Astrocyte (in vitro differentiated cells and primary cell): ENCODE measurements around the gene ANKRD29. TPM values are rescaled to one million over a fixed set of nuclear protein-coding genes. Genes with fewer than 3 reads are reported as not detected.
A peak's percentile ranks its signal among the peaks of the same experiment; 100 is the strongest.
"Not testable (repeated sequence)": the region's sequence is repeated elsewhere in the genome, so short reads cannot be mapped to it uniquely, and the experiment has no call there.

Source experiments
- DNase-seq: peaks from one replicate; pipeline ENCODE4 v3.0.0-alpha.2; 2010; ENCODE audit warnings: low read depth
- FAIRE-seq: peaks from 2 replicates; lab custom pipeline; 2011; peaks lifted over from hg19 to GRCh38; lab: Jason Lieb, UNC
- H2AFZ ChIP-seq: 2 replicates; pipeline ENCODE4 v1.6.0; 2012; ENCODE audit warnings: low read depth, low read length, inconsistent platforms
- H3K27ac ChIP-seq: 2 replicates; pipeline ENCODE4 v1.5.1; 2011; ENCODE audit warnings: low read depth, low read length, inconsistent platforms
- H3K27me3 ChIP-seq: 2 replicates; pipeline ENCODE4 v1.6.0; 2011; ENCODE audit warnings: low read length, inconsistent platforms; ENCODE audit not compliant: insufficient read depth
- H3K36me3 ChIP-seq: 2 replicates; pipeline ENCODE4 v1.5.1; 2011; ENCODE audit warnings: low read length, inconsistent platforms; ENCODE audit not compliant: insufficient read depth
- H3K4me1 ChIP-seq: 2 replicates; pipeline ENCODE4 v1.5.1; 2011; ENCODE audit warnings: low read length, inconsistent platforms; ENCODE audit not compliant: insufficient read depth
- H3K4me2 ChIP-seq: 2 replicates; pipeline ENCODE4 v1.6.0; 2012; ENCODE audit warnings: low read length, inconsistent platforms
- H3K4me3 ChIP-seq: 2 replicates; pipeline ENCODE4 v1.5.1; 2011; ENCODE audit warnings: low read depth, mild to moderate bottlenecking, low read length, inconsistent platforms; ENCODE audit not compliant: insufficient read depth
- H3K79me2 ChIP-seq: 2 replicates; pipeline ENCODE4 v1.6.0; 2012; ENCODE audit warnings: mild to moderate bottlenecking, low read length, inconsistent platforms; ENCODE audit not compliant: insufficient read depth
- H3K9ac ChIP-seq: 2 replicates; pipeline ENCODE4 v1.6.0; 2012; ENCODE audit warnings: mild to moderate bottlenecking, low read length, inconsistent platforms
- H3K9me3 ChIP-seq: 2 replicates; pipeline ENCODE4 v1.5.1; 2012; ENCODE audit warnings: low read depth, mild to moderate bottlenecking, low read length, inconsistent platforms; ENCODE audit not compliant: insufficient read depth
- H4K20me1 ChIP-seq: 2 replicates; pipeline ENCODE4 v1.6.0; 2012; ENCODE audit warnings: low read length, inconsistent platforms; ENCODE audit not compliant: insufficient read depth
- H3K27ac Mint-ChIP-seq: one replicate; pipeline ENCODE4 v1.8.0; 2021; ENCODE audit warnings: mild to moderate bottlenecking, mixed read lengths; ENCODE audit not compliant: unreplicated experiment
- H3K27me3 Mint-ChIP-seq: one replicate; pipeline ENCODE4 v1.8.0; 2021; ENCODE audit warnings: low read depth, mixed read lengths; ENCODE audit not compliant: unreplicated experiment
- H3K36me3 Mint-ChIP-seq: one replicate; pipeline ENCODE4 v1.8.0; 2021; ENCODE audit warnings: low read depth, mixed read lengths; ENCODE audit not compliant: unreplicated experiment
- H3K4me1 Mint-ChIP-seq: one replicate; pipeline ENCODE4 v1.8.0; 2021; ENCODE audit warnings: low read depth, mixed read lengths; ENCODE audit not compliant: unreplicated experiment
- H3K4me3 Mint-ChIP-seq: one replicate; pipeline ENCODE4 v1.8.0; 2021; ENCODE audit warnings: mild to moderate bottlenecking, moderate library complexity, mixed read lengths; ENCODE audit not compliant: unreplicated experiment
- H3K9me3 Mint-ChIP-seq: one replicate; pipeline ENCODE4 v1.8.0; 2021; ENCODE audit warnings: mild to moderate bottlenecking, mixed read lengths; ENCODE audit not compliant: unreplicated experiment
- EZH2 ChIP-seq: IDR thresholded peaks from 2 replicates; pipeline ENCODE4 v1.6.1; 2012; ENCODE audit warnings: mild to moderate bottlenecking, low read length, inconsistent platforms; ENCODE audit not compliant: insufficient read depth
- total RNA-seq: library from RNA; stranded (reverse); gene quantifications from 2 replicates; pipeline ENCODE4 v1.2.1, GENCODE V29; 2021
- TF ChIP-seq, protein P1 (sequence below): IDR thresholded peaks from 2 replicates; pipeline ENCODE4 v1.5.1; 2011; ENCODE audit warnings: low read depth, mild to moderate bottlenecking, inconsistent platforms, low read length, moderate library complexity; ENCODE audit not compliant: insufficient read depth

The ANKRD29 gene
- total RNA-seq, 1 donor from 2014 or later, result 0.75 TPM

DNA sequence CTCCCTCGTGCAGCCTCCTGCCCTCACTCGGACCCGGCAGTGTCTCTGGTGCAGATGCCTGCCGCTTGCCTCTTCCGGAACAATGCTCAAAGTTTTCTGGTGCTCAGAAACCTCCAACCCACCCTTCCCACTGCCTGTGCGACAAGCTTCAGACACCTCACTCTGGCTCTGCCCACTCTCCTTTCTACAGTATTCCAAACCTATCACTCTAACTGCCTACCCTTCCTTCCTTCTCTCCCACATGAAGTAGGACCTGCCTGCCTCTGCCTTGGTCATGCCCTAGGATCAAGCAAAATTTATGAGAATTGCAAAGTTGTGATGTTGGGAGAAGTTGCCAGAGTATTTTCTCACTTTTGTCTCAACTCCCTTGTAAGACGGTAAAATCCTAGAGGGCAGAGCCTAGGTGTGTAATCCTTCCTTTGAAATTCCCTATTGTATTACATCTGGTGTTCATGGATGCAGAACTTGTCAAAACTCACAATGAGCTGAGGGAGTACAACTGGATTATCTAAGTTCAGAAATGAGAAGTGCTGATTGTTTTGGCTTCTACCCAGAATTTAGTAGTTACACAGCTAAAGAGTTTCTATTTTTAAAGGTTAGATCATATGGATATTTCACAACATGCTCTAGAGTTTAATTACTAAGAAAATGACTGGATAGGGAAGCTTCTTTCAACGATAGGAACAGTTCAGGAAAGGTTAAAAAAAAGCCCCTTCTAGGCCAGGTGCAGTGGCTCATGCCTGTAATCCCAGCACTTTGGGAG lies 83.6 kb downstream of the ANKRD29 start:
- H3K4me1 Mint-ChIP-seq, result peaks cover 47% of the 10 kb centered on the region
- Histone ChIP-seq H4K20me1 (peaks cover 74% of the 10 kb centered on the region), H3K4me1 (peaks cover 17% of the 10 kb centered on the region), H3K27me3 (no peaks in the 10 kb centered on the region), H3K9ac (no peak overlapping the region), H3K9me3 (no peaks in the 10 kb centered on the region), H2AFZ (no peak overlapping the region), H3K4me3 (no peak overlapping the region), H3K4me2 (no peak overlapping the region), H3K79me2 (peaks cover 46% of the 10 kb centered on the region), H3K36me3 (no peaks in the 10 kb centered on the region), H3K27ac (no peak overlapping the region)
- peaks cover 10% of the 10 kb centered on the region for H3K36me3 Mint-ChIP-seq
- TF ChIP-seq, protein P1, sequence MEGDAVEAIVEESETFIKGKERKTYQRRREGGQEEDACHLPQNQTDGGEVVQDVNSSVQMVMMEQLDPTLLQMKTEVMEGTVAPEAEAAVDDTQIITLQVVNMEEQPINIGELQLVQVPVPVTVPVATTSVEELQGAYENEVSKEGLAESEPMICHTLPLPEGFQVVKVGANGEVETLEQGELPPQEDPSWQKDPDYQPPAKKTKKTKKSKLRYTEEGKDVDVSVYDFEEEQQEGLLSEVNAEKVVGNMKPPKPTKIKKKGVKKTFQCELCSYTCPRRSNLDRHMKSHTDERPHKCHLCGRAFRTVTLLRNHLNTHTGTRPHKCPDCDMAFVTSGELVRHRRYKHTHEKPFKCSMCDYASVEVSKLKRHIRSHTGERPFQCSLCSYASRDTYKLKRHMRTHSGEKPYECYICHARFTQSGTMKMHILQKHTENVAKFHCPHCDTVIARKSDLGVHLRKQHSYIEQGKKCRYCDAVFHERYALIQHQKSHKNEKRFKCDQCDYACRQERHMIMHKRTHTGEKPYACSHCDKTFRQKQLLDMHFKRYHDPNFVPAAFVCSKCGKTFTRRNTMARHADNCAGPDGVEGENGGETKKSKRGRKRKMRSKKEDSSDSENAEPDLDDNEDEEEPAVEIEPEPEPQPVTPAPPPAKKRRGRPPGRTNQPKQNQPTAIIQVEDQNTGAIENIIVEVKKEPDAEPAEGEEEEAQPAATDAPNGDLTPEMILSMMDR, result no peak
- no peak for TF ChIP-seq EZH2
- H3K9me3 Mint-ChIP-seq, result no peaks in the 10 kb centered on the region
- H3K27ac Mint-ChIP-seq, result no peak overlapping the region
- DNase-seq, result peak; percentile 42
- FAIRE-seq, result no peak
- no peak overlapping the region for H3K4me3 Mint-ChIP-seq
- H3K27me3 Mint-ChIP-seq, result no peaks in the 10 kb centered on the region

DNA sequence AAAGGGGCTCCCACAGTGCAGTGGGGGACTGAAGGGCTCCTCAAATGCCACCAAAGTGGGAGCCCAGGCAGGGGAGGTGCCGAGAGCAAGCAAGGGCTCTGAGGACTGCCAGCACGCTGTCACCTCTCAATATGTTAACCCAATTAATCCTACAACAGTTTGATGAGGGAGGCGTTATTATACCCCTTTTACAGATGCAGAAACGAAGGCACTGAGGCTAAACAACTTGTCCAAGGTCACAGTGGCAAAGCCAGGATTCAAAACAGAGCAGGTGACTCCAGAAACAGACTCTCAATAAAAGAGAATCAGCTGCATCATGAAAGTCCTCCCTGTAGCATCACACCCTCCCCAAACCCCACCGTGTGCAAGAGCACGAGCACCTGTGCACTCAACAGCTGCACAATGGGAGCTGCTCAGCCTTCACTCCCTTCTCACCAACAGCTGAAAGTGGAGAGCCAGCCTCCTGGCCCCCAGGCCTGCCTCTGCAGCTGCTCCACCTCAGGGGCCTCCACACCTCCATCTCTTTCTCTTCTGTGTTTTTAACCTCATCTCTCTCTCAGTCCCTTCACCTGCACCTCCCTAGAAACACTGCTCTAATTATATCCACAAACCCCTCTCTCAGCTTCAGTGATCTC lies 84.5 kb downstream of the ANKRD29 start:
- FAIRE-seq, result no peak
- no peak for DNase-seq
- Histone ChIP-seq H2AFZ (no peak overlapping the region), H3K4me2 (no peak overlapping the region), H3K9ac (no peak overlapping the region), H3K9me3 (no peaks in the 10 kb centered on the region), H3K4me3 (no peak overlapping the region), H3K36me3 (peaks cover 3% of the 10 kb centered on the region), H3K27me3 (no peaks in the 10 kb centered on the region), H3K4me1 (peaks cover 22% of the 10 kb centered on the region), H4K20me1 (peaks cover 74% of the 10 kb centered on the region), H3K79me2 (peaks cover 37% of the 10 kb centered on the region), H3K27ac (no peak overlapping the region)
- no peak overlapping the region for H3K4me3 Mint-ChIP-seq
- no peaks in the 10 kb centered on the region for H3K9me3 Mint-ChIP-seq
- H3K36me3 Mint-ChIP-seq, result peaks cover 10% of the 10 kb centered on the region
- peaks cover 47% of the 10 kb centered on the region for H3K4me1 Mint-ChIP-seq
- TF ChIP-seq, protein P1, result no peak
- TF ChIP-seq EZH2, result no peak
- no peaks in the 10 kb centered on the region for H3K27me3 Mint-ChIP-seq
- H3K27ac Mint-ChIP-seq, result no peak overlapping the region

DNA sequence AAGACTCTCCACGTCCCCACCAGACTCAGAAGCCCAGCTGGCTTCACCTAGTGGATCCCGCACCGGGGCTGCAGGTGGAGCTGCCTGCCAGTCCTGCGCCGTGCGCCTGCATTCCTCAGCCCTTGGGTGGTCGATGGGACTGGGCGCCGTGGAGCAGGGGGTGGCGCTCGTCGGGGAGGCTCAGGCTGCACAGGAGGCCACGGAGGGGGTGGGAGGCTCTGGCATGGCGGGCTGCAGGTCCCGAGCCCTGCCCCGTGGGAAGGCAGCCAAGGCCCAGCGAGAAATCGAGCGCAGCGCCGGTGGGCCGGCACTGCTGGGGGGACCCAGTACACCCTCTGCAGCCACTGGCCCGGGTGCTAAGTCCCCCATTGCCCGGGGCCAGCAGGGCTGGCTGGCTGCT lies 85.2 kb downstream of the ANKRD29 start:
- H4K20me1 ChIP-seq, result peaks cover 74% of the 10 kb centered on the region
- peaks cover 33% of the 10 kb centered on the region for H3K79me2 ChIP-seq
- H3K27ac Mint-ChIP-seq, FAIRE-seq, H3K4me3 ChIP-seq, DNase-seq, H3K27me3 ChIP-seq, H2AFZ ChIP-seq, H3K4me3 Mint-ChIP-seq, H3K36me3 ChIP-seq, H3K36me3 Mint-ChIP-seq, H3K9me3 ChIP-seq, H3K9me3 Mint-ChIP-seq, H3K27ac ChIP-seq, H3K27me3 Mint-ChIP-seq, H3K9ac ChIP-seq, H3K4me2 ChIP-seq: not testable (repeated sequence)
- peaks cover 45% of the 10 kb centered on the region for H3K4me1 Mint-ChIP-seq
- peaks cover 22% of the 10 kb centered on the region for H3K4me1 ChIP-seq
